Neural cell (in vitro differentiated cells): ENCODE data around the gene AFMID. TPM values are rescaled to one million over a fixed set of nuclear protein-coding genes. Genes with fewer than 3 reads are reported as not detected.

Experiments used
- H2AFZ ChIP-seq: fragments of 200-600, 300-800 bp; sonication (generic), shearing (Covaris generic); 2 replicates; pipeline ENCODE4 v1.6.0; 2014; ENCODE audit warnings: low read depth, mild to moderate bottlenecking, antibody characterized with exemption, low read length, moderate library complexity
- H3F3A ChIP-seq: fragments of 200-600 bp; shearing (Covaris generic); 2 replicates; pipeline ENCODE4 v1.6.1; 2016; ENCODE audit warnings: mild to moderate bottlenecking, moderate library complexity, mixed read lengths, antibody characterized with exemption, low read length; ENCODE audit not compliant: insufficient read depth, poor library complexity, severe bottlenecking
- H3K27ac ChIP-seq: fragments of 200-600, 300-800 bp; sonication (generic), shearing (Covaris generic); 2 replicates; pipeline ENCODE4 v1.5.1; 2014; ENCODE audit warnings: mild to moderate bottlenecking, low read length, moderate library complexity
- H3K27me3 ChIP-seq: fragments of 300-800, 200-600 bp; sonication (generic), shearing (Covaris generic); 2 replicates; pipeline ENCODE4 v1.6.0; 2014; ENCODE audit warnings: mild to moderate bottlenecking, low read depth, low read length, moderate library complexity; ENCODE audit not compliant: insufficient read depth
- H3K36me3 ChIP-seq: fragments of 300-800, 200-600 bp; sonication (generic), shearing (Covaris generic); 2 replicates; pipeline ENCODE4 v1.5.1; 2014; ENCODE audit warnings: mild to moderate bottlenecking, antibody characterized with exemption, low read length, moderate library complexity; ENCODE audit not compliant: insufficient read depth
- H3K4me2 ChIP-seq: fragments of 300-800, 200-600 bp; sonication (generic), shearing (Covaris generic); 2 replicates; pipeline ENCODE4 v1.6.0; 2014; ENCODE audit warnings: mild to moderate bottlenecking, low read length
- H3K4me3 ChIP-seq: fragments of 300-800, 200-600 bp; sonication (generic), shearing (Covaris generic); 2 replicates; pipeline ENCODE4 v1.5.1; 2014; ENCODE audit warnings: mild to moderate bottlenecking, low read length, moderate library complexity
- H3K79me2 ChIP-seq: fragments of 200-600 bp; shearing (Covaris generic); replicated peaks from 2 replicates; pipeline ENCODE4 v1.6.0; 2014; ENCODE audit warnings: mild to moderate bottlenecking, low read length, moderate library complexity; ENCODE audit not compliant: insufficient read depth
- H3K9ac ChIP-seq: fragments of 300-800, 200-600 bp; sonication (generic), shearing (Covaris generic); 2 replicates; pipeline ENCODE4 v1.6.1; 2016; ENCODE audit warnings: mild to moderate bottlenecking, low read length, mixed read lengths
- H3K9me2 ChIP-seq: fragments of 200-600 bp; shearing (Covaris generic); 2 replicates; pipeline ENCODE4 v1.6.1; 2016; ENCODE audit warnings: mild to moderate bottlenecking, low read length, mixed read lengths; ENCODE audit not compliant: insufficient read depth
- H3K9me3 ChIP-seq: fragments of 200-600, 300-800 bp; sonication (generic), shearing (Covaris generic); 2 replicates; pipeline ENCODE4 v1.6.1; 2016; ENCODE audit warnings: mild to moderate bottlenecking, mixed run types, low read length, moderate library complexity, mixed read lengths
- H4K20me1 ChIP-seq: fragments of 200-600 bp; shearing (Covaris generic); 2 replicates; pipeline ENCODE4 v1.6.1; 2016; ENCODE audit warnings: mild to moderate bottlenecking, mixed run types; ENCODE audit not compliant: insufficient read depth
- CTCF ChIP-seq: fragments of 450-650 bp; IDR thresholded peaks from 2 replicates; pipeline ENCODE4 v1.5.1; 2014; ENCODE audit warnings: antibody characterized with exemption, mild to moderate bottlenecking, moderate library complexity; ENCODE audit not compliant: poor library complexity, severe bottlenecking
- EP300 ChIP-seq: fragments of 450-650 bp; conservative IDR thresholded peaks from 2 replicates; pipeline ENCODE4 v1.6.1; 2014; ENCODE audit warnings: antibody characterized with exemption, mild to moderate bottlenecking, moderate library complexity; ENCODE audit not compliant: poor library complexity, severe bottlenecking
- EZH2 ChIP-seq: fragments of 200-600, 300-800 bp; shearing (Covaris generic), sonication (generic); IDR thresholded peaks from 2 replicates; pipeline ENCODE4 v1.6.1; 2014; ENCODE audit warnings: antibody characterized with exemption, low read length, borderline replicate concordance, mild to moderate bottlenecking; ENCODE audit not compliant: insufficient read depth, poor library complexity, severe bottlenecking
- MXI1 ChIP-seq: fragments of 450-650 bp; conservative IDR thresholded peaks from 2 replicates; pipeline ENCODE4 v1.6.1; 2014; ENCODE audit warnings: antibody characterized with exemption, mild to moderate bottlenecking; ENCODE audit not compliant: poor library complexity, severe bottlenecking
- POLR2AphosphoS5 ChIP-seq: IDR thresholded peaks from 2 replicates; pipeline ENCODE4 v1.6.1; 2012
- RAD21 ChIP-seq: fragments of 450-650 bp; conservative IDR thresholded peaks from 2 replicates; pipeline ENCODE4 v1.6.1; 2014; ENCODE audit warnings: antibody characterized with exemption, mild to moderate bottlenecking, moderate library complexity
- REST ChIP-seq: IDR thresholded peaks from 2 replicates; pipeline ENCODE4 v1.6.1; 2012; ENCODE audit warnings: borderline replicate concordance
- SMC3 ChIP-seq: fragments of 450-650 bp; conservative IDR thresholded peaks from 2 replicates; pipeline ENCODE4 v1.6.1; 2014; ENCODE audit warnings: antibody characterized with exemption, mild to moderate bottlenecking, moderate library complexity; ENCODE audit not compliant: poor library complexity
- TAF1 ChIP-seq: IDR thresholded peaks from 2 replicates; pipeline ENCODE4 v1.6.1; 2012; ENCODE audit warnings: low read depth
- polyA plus RNA-seq: library from polyadenylated mRNA; depleted of rRNA; stranded (reverse); fragments of >200 nt; gene quantifications from 2 replicates; pipeline ENCODE4 v1.2.3, GENCODE V29; 2014

AFMID gene
- polyA plus RNA-seq, 1 donor from 2014 or later, result 15.8 TPM

- H3K36me3 ChIP-seq, result no peaks in the 10 kb centered on the region
- no peaks in the 10 kb centered on the region for H3K9me3 ChIP-seq
- H3K9ac ChIP-seq, result peak overlapping the region; percentile 88
- no peaks in the 10 kb centered on the region for H3F3A ChIP-seq
- no peaks in the 10 kb centered on the region for H3K27me3 ChIP-seq
- no peaks in the 10 kb centered on the region for H3K9me2 ChIP-seq
- H2AFZ ChIP-seq, result peak overlapping the region; percentile 99
- peak overlapping the region; percentile 31 for H3K4me2 ChIP-seq
- no peaks in the 10 kb centered on the region for H4K20me1 ChIP-seq
- no peak for TF ChIP-seq CTCF
- TF ChIP-seq SMC3, result peak; percentile 50
- peak; percentile 87 for TF ChIP-seq REST
- TF ChIP-seq TAF1, result no peak
- TF ChIP-seq POLR2AphosphoS5, result peak; percentile 90
- peak; percentile 53 for TF ChIP-seq EP300
- no peak for TF ChIP-seq EZH2
- peak; percentile 30 for TF ChIP-seq RAD21
- TF ChIP-seq MXI1, result peak; percentile 77
- peak overlapping the region; percentile 100 for H3K4me3 ChIP-seq
- H3K27ac ChIP-seq, result peak overlapping the region; percentile 75
- H3K79me2 ChIP-seq, result no peaks in the 10 kb centered on the region
These were observed 66.9 kb downstream of the AFMID start for GRCh38 chr17:78253946-78254672.

GRCh38 chr17:78255029-78255656 is 68.0 kb downstream of the AFMID start:
- TF ChIP-seq EZH2, result no peak
- no peak for TF ChIP-seq TAF1
- no peak for TF ChIP-seq EP300
- TF ChIP-seq SMC3, result no peak
- no peak for TF ChIP-seq CTCF
- no peak for TF ChIP-seq MXI1
- TF ChIP-seq RAD21, result no peak
- no peak for TF ChIP-seq POLR2AphosphoS5
- Histone ChIP-seq H2AFZ (no peak overlapping the region), H3K36me3 (no peaks in the 10 kb centered on the region), H3K4me3 (no peak overlapping the region), H3K4me2 (no peak overlapping the region), H3K79me2 (no peaks in the 10 kb centered on the region), H3K27me3 (no peaks in the 10 kb centered on the region), H3F3A (no peaks in the 10 kb centered on the region), H4K20me1 (no peaks in the 10 kb centered on the region), H3K9me2 (no peaks in the 10 kb centered on the region), H3K9me3 (no peaks in the 10 kb centered on the region), H3K27ac (no peak overlapping the region), H3K9ac (no peak overlapping the region)
